D721Med (cell line): ENCODE data around the gene TMEM156.
"Not testable (repeated sequence)": the region's sequence is repeated elsewhere in the genome, so short reads cannot be mapped to it uniquely, and the experiment has no call there.

ENCODE experiments used
- DNase-seq: peaks from one replicate; pipeline ENCODE4 v3.0.0; 2011; ENCODE audit warnings: low spot score; ENCODE audit not compliant: insufficient read length
- FAIRE-seq: peaks from 2 replicates; lab custom pipeline; 2011; peaks lifted over from hg19 to GRCh38; lab: Jason Lieb, UNC
- TF ChIP-seq, protein P1 (sequence below): IDR thresholded peaks from 2 replicates; pipeline ENCODE4 v1.5.1; 2012; ENCODE audit warnings: mild to moderate bottlenecking, control low read depth; ENCODE audit not compliant: insufficient read depth; ENCODE audit errors: missing control alignments

The TMEM156 gene

DNA sequence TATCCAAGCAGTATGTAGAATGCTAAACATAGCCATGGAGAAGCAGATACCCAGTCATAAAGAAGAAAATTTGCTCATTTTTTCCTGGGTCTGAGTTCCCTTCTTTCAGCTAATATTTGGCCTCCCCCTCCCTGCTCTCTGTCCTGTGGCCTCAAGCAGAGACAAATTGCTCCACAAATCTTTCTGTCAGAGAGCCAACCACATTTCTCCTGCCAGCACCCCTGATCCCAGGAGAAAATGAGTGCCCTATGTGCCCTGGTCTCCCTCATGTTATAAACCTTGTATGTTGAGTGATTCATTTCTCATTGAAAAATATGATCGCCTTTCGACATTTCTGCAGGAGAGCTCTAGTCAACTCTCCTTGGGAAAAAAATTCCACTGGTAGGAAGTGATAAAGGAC lies 82.0 kb downstream of the TMEM156 start:
- FAIRE-seq, result no peak
- DNase-seq, result no peak
- TF ChIP-seq, protein P1, sequence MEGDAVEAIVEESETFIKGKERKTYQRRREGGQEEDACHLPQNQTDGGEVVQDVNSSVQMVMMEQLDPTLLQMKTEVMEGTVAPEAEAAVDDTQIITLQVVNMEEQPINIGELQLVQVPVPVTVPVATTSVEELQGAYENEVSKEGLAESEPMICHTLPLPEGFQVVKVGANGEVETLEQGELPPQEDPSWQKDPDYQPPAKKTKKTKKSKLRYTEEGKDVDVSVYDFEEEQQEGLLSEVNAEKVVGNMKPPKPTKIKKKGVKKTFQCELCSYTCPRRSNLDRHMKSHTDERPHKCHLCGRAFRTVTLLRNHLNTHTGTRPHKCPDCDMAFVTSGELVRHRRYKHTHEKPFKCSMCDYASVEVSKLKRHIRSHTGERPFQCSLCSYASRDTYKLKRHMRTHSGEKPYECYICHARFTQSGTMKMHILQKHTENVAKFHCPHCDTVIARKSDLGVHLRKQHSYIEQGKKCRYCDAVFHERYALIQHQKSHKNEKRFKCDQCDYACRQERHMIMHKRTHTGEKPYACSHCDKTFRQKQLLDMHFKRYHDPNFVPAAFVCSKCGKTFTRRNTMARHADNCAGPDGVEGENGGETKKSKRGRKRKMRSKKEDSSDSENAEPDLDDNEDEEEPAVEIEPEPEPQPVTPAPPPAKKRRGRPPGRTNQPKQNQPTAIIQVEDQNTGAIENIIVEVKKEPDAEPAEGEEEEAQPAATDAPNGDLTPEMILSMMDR, result no peak

DNA sequence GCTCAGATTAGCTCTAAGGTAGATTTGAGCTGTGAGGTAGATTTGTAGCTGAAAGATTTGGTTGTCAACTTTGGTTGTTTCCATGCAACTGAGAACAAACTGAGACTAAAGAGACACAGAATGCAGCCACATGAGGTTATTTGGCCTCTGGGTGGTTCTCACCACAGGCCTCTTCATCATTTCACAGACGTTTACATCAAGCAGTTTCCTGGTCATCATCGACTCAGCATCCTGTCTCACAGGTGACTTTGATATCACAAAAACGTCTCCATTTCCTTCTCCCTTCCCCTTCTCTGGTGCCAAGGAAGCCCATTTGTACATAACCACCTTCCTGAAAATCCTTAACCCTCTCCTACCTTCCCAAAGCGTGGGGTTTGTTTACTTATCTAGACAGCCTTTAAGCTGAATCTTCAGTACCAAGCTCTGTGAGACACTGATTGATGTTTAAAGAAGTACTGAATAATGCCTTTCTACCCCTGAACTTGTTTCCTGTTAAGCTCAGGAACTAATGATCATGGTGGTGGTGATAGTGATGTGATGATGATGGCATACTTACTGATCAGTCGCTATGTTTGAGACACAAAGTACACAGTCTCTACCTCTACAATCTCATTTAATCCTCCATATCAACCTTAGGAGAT lies 82.7 kb downstream of the TMEM156 start:
- TF ChIP-seq, protein P1, result no peak
- DNase-seq, result no peak
- FAIRE-seq, result peak; percentile 81

DNA sequence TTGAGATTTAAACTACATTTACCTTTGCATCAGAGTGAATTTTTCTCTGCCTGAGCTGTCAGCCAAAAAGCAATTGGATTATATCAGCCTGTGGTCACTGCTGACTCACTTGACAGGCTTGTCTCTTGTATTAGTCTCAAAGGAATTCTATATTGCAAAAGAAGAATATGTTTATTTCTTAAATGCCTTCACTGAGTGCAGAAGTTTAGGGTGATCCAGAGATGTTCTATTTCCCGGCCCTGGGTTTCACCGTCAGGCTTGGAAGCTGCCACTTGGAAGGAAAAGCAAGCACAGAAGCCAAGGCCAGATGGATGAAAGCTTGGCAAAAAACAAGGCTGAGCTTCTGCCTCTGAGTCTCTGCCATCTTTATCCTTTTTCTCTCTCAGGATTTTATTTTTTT lies 83.7 kb downstream of the TMEM156 start:
- DNase-seq (no peak), FAIRE-seq (no peak)
- TF ChIP-seq, protein P1, result no peak

DNA sequence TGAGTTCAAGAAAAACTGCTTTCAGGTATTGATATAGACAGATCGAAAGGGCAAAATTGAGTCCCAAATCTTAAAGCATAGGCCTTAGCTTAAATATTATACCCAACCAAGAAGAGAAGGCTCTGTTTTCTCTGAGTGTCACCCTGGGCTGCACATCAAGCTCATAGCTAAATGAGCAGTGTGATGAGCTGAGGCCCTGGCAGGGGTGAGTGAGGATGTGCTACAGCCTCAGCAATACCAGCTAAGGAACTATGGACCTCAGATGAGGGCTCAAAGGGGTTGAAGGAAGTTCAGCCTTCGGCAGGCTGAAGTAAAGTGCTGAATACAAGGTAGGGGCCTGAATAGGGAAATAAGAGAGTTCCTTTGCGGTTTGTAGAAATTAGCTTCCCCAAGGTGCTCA lies 85.3 kb downstream of the TMEM156 start:
- FAIRE-seq (no peak), DNase-seq (no peak)
- TF ChIP-seq, protein P1, result no peak

DNA sequence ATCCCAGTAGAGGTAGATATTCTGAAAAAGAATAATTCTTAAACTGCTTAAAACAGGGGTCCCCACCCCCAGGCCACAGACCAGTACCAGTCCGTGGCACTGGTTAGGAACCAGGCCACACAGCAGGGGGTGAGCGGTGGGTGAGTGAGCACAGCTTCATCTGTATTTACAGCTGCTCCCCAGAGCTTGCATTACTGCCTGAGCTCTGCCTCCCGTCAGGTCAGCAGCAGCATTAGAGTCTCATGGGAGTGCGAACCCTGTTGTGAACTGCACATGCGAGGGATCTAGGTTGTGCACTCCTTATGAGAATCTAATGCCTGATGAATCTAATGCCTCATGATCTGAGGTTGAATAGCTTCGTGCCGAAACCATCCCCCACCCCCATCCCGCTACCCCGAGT lies 87.8 kb downstream of the TMEM156 start:
- TF ChIP-seq, protein P1, result no peak
- FAIRE-seq (no peak), DNase-seq (no peak)

DNA sequence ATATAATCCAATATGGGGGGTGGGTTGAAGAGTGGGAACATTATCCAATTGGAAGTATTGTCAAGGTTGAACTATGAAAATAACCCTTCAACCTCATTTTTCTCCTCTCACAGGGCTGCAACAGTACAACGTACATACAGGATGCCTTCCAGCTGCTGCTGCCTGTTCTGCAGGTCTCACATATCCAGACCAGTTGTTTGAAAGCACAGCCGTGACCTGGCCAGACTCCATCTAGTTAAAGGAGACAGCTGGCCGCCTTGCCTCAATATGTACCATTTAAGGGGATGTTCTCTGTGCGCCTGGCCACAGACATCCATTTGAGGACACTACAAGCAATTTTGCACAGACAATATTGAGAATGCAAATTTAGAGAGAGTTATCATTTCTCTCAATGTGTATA lies 88.9 kb downstream of the TMEM156 start:
- FAIRE-seq, result no peak
- TF ChIP-seq, protein P1, result no peak
- no peak for DNase-seq

DNA sequence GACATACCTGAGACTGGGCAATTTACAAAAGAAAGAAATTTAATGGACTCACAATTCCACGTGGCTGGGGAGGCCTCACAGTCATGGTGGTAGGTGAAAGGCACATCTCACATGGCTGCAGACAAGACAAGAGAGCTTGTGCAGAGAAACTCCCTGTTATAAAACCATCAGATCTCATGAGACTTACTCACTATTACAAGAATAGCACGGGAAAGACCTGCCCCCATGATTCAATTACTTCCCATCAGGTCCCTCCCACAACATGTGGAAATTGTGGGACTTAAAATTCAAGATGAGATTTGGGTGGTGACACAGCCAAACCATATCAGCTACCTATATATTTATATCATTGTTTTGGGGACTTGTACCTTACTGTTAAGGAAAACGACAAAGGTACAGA lies 90.3 kb downstream of the TMEM156 start:
- not testable (repeated sequence) for DNase-seq, FAIRE-seq
